SIG-M5 (cell line): ENCODE data around the gene SERPINH1.
A peak's percentile ranks its signal among the peaks of the same experiment; 100 is the strongest.

Experiments
- DNase-seq: peaks from one replicate; lab custom pipeline; 2025; lab: John Stamatoyannopoulos, UW

Gene SERPINH1

DNA sequence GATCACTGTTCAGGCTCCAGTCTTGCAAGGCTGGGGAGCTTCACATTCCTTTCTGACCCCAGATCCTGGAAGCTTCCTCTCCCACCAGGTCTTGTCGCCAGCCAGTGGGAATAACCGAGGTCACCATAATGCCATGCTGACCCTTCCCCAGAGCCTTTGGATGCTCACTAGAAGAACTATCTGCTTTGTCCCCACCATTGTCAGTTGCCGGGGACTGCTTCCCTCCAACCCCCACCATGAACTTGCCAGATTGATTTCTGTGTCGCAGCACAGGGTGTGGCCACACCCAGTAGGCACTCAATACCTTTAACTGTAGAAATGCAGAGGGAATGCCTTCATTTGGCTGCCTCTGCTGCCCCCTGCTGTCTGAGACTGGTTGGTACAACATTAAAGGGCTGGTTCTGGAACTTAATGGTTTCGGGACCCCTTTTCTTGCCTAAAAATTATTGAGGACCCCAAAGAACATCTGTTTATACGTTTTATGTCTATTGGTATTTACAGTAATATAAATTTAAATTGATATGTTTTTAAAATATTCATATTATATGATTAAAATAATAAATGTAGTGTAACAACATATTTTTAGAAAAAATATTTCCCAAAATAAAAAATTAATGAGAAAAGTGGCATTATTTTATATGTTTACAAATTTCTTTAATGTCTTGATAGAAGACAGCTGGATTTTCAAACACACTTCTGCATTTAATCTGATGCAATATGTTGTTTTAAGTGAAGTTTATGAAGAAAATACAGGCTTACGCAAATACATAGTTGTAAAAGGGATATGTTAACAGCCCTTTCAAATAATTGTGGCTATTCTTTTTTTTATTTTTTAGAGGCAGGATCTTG is 29.6 kb upstream of the SERPINH1 start:
- DNase-seq, result no peak

DNA sequence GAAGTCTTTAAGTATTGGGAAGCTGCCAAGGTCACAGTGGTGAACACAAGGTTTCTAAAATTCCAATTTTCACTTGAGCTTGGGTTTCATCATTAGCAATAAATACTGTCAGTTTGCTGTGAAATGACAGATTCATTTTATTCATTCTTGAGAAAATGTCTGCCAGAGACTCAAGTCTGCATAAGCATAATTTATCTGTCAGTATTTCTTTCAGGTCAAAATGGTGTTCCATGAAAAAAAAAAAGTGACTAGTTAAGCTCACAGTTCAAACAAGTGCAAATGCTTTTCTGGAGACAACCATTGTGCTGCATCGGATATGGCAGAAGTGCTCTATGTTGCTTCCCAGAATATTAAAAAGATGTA is 28.2 kb upstream of the SERPINH1 start:
- no peak for DNase-seq

DNA sequence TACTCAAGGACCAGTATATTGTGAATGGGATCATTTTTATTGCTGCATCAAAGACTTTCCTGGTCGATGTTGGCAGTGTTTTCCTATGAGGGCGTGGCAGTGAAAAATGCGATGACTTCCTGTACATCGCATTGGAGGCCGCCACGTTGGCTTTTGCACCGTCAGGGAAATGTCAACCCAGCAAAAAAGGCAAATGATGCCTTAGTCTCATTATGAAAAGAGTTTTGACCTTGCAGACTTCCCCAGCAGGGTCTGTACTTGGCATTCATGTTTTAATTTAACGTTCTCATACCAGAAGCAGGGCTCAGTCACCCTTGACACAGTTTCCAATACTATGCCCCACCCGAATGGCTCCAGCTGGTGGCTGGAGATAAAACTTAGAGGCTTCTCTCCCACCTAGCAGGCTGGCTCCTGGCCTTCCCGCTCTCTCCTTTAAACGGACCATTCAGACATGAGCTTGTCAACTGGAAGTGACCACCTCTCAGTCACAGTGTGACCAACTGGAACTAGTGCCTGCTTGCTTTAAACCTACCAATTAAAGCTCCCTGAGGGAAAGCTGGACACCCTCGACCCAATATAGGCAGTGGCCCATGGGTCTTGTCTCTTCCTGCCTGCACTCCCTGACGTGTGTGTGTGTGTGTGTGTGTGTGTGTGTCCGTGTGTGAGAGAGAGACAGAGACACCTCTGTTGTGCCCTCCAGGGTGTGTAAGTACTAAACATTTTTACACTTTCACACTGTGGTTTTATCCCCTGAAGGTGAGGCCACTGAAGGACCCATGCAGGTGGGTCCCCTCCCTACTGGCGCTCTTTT is 27.6 kb upstream of the SERPINH1 start:
- DNase-seq, result no peak

DNA sequence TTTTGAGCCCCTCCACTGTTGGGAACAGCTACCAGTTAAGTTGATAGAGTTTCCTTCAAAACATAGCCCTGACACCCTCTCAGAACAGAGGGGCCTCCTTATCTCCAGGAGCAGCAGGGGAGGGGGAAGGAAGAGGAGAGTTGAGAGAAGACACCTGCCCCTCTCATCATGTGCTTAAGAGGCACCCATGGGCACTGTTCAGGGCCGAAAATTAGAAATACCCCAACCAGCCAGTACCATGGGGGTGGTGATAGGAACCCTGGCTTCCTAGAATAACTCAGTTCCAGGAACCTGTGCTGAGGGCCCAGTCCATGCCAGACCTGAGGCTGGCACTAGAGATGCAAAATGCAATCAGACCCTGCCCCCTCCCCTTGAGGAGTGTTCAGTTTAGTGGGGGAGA is 27.0 kb upstream of the SERPINH1 start:
- no peak for DNase-seq

DNA sequence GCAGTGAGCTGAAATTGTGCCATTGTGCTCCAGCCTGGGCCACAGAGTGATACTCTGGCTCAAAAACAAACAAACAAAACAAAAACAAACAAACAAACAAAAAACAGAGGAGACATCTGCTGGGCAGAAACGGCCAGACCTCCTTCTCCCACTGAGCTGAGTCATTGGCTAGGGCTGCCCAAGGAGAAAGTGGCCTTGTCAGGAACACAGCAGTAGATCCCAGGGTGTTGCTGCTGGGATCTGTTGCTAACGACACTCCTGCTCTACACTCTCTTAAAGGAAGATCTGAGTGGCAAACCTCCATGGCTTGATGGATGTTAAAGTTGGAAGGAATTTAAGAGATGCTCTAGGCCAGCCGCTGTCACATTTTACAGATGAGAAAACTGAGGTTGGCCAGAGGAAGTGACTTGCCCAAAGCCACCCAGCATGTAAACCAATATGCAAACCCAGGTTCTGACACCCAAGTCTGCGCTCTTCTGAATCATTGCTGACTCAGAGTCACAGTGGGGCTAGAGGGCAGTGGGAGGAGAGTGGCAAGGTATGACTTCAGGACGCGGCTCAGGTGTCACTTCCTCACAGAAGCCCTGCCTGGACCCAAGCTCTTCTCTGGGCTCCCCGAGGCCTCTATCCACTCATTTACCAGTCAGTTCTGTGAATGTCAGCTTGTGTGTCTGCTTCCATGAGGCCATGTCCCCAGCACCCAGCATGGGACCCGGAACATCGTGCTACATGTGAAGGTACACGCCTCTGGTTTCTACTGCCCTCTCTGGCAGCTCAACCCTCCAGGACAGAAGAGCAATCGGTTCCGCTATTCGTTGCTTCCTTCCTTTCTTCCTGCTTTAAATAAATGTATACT is 25.0 kb upstream of the SERPINH1 start:
- peak; percentile 19 for DNase-seq

DNA sequence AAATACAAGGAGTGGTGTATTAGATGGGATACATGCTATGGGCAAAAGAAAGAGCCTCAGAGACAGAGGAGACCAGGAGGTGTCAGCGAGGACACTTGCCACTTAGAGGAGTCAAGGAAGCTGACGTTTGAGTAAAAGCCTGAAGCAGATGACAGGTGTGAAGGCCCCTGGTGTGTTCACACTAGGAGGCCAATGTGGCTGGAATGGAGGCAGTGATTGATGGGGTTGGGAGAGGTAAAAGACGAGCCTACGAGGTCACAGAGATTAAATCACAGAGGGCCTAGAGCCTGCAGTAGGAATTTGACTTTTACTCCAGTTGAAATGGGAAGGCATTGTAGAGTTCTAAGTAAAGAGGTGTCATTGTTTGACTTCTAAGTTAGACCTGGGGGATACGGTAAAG is 24.3 kb upstream of the SERPINH1 start:
- no peak for DNase-seq

DNA sequence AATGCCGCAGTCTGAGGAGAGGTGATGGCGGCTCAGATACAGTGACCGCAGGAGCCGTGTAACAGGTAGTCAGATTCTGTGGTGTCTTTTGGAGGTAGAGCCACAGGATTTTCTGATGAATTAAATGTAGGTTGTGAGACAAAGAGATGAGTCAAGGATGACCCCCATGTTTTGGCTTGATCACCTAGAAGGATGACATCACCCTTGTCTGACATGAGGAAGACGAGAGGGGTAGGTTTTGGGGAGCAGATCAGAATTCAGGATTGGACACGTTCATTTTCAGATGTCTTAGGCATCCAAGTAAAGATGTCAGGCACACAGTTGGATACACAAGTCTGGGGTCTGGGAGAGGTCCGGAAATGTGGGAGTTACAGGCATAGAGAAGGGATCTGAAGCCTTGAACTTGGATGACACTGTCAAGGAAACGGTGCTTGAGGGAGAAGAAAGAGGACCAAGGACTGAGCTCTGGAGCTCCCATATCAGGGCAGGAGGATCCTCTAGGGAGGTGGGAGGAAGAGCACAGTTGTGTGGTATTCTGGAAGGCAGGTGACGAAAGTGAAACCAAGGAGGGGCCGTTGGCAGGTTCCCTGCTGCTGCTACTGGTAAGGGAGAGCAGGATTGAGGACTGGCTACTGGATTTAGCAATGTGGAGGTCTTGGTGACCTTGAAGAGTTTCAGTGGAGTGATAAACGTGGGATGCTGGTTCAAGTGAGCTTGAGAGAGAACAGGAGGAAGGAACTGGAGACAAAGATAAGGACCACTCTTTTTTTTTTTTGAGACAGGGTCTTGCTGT is 23.7 kb upstream of the SERPINH1 start:
- DNase-seq, result no peak

DNA sequence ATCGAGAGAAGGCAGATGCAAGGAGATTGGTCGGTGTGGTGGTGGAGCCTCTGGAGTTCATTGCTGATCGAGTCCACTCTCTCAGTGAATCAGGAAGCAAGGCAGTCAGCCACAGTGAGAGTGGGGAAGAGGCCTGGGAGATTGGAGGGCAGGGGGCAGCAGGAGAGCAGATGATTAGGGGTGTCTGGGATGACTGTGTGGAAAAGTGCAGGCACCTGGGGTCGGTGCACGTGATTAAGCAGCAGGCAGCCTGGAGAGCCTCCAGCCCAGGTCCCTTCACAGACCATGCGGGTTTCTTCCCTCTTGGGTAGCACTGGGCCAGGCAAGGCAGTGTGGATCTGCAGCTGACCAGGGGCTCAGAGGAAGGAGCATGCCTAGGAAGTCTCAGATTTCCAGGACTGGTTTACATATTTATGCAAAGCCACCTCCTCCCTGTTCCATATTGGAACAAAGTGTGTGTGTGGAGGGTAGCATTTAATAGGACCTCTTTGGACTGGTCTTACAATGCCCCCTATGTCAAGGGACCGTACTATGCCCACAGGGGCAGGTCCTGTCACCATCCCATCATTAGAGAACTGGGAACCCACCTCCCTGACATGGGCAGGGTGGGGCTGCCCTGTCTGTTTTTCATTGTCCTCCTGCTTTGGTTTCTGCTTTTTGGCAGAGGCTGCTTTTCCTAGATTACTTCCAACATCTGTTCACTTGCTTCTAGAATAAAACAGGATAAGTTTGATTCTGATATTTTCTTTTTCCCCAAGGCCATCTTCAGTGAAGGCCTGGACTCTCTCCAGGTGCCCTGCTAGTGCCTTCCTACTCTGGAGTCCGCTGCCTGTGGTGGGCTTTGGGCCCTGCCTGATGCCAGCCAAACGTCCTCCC is 22.4 kb upstream of the SERPINH1 start:
- no peak for DNase-seq

DNA sequence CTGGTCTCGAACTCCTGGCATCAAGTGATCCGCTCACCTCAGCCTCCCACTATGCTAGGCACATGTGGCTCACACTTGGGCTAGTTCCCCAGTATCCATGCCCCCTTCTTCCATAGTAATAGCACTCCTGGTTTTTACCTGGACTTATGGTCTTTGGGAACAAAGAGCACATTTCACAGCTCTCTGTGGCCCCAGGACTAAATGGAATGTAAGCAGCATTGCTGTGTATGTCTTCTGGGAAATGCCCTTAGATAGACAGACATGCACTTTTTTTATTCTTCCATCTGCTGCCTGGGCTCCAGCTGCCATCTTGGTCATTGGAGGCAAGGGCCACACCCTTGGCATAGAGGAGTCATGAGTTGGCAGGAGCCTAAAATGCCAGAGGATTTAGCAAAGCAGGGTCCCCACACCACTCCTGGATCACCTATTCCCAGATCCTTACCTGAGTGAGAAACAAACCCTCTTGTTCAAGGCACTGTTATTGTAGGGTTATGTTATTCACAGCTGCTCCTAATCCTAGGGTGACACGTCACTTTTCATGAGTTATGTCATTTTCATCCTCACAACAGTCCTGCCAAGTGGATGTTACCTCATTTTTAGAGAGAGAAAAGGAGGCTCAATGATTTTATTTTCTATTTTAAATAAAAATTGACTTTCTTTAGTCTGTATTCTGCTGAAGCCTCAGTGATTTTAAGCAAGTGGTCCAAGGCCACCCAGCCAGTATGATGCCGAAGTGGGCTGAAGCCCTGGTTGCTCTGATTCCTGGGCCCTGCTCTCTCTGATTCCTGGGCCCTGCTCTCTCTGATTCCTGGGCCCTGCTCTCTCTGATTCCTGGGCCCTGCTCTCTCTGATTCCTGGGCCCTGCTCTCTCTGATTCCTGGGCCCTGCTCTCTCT is 20.6 kb upstream of the SERPINH1 start:
- no peak for DNase-seq

DNA sequence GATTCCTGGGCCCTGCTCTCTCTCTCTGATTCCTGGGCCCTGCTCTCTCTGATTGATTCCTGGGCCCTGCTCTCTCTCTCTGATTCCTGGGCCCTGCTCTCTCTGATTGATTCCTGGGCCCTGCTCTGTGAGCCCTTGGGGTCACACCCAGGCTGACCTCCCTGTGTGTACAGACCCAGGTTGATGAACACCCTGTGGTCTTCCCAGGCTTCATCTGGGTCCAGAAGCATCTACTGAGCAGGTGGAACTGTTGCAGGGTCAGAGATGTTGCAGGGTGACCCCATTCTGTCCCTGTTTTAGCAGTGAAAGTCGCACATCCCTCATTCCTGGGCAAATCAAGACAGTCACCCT is 20.0 kb upstream of the SERPINH1 start:
- no peak for DNase-seq

DNA sequence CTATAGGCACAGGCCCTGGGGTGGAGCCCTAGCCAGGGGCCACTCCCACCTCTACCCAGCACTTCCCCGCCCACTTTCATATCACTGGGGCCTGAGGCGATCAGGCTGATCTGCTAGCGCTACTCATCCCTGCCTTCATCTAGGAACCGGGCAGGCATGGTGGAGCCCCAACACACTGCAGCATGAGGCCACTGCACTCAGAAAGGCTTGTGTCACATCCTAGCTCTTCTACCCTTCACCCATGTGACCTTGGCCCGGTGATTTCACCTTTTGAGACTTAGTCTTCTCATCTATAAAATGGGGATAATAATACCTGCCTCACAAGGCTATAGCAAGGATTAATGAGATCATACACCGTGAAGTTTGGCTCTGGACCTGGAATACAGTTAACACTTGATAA is 18.2 kb upstream of the SERPINH1 start:
- DNase-seq, result no peak

DNA sequence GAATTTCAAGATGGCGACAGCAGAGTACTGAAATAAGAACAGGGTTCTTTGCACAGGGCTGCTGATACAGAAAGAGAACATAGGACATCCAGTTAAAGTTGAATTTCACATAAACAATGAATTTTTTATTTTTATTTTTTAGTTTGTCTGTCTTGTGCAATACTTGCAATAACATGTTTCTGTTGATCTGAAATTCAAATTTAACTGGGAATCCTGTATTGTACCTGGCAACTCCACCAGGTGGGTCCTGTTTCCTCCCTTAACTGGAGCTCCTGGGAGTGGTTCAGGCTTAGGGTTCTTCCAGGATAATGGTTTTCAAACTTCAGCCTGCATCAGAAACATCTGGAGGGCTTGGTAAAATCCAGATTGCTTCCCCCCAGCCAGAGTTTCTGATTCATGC is 14.9 kb upstream of the SERPINH1 start:
- DNase-seq, result no peak

DNA sequence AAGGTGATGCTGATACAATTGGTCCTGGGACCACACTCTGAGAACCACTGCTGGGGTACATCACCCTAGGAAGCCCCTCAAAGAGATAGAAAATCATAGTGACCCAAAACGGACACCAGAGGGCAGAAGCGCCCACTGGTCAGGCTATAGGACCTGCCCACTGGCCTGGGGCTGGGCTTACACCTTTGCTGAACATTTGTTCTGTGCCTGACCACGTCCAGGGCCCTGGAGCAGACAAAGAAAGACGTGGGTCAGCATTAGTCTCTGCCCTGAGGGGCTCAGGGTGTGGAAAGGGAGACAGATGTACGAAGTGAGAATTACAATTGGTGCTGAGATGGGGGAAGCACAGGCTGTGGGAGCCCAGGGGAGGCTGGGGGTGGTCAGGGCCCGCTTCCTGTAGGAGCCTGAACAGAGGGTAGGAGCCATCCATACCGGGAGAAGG is 14.4 kb upstream of the SERPINH1 start:
- no peak for DNase-seq

DNA sequence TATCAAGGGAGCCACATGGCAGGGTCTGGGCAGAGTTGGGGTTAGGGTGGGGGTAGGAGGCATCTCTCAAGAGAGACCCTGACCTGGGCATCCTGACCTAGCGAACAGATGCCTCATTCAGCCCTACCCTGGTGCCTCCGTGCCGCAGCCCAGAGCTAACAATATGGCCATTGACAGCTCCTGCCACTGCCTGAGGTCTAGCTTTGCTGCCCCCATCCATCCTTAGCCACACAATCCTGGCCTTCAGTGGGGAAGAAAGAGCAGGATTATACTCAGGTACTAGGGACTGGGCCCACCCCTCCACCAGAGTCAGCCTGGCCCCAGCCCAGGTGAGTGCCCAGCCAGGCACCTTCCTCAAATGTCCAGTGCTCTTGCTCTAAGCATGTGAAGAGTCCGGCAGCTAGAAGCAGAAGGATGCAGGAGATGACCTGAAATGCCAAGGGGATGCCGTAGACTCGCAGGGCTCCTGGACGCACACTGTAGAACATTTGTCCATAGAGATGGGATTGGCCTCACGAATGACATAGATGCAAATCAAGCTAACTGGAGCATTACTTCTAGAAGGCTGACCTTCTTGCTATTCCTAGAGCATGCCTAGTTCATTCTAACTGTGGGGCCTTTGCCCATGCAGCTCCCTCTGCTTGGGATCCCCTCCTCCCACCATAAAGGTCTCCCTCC is 13.3 kb upstream of the SERPINH1 start:
- no peak for DNase-seq

DNA sequence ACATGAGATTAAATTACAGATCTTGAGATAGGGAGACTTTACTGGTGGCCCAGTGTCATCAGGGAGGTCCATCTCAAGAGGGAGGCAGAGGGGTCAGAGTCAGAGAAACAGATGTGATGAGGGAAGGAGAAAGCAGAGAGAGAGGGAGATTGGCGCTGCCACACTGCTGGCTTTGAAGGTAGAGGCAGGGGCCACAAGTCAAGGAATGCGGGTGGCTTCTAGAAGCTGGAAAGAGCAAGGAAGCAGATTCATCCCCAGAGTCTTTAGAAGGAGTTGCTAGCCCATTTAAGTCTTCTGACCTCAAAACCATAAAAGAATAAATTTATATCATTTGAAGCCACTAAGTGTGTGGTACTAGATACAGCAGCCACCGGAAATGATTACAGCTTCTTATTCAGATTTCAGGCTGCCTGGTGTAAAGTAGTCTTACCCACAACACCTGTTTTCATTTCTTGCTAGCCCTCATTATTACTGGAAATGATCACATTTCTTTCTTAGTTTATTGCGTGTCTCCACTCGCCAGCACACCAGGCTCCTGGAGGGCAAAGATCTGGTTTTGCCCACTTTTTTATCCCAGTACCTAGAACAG is 12.6 kb upstream of the SERPINH1 start:
- DNase-seq, result no peak

DNA sequence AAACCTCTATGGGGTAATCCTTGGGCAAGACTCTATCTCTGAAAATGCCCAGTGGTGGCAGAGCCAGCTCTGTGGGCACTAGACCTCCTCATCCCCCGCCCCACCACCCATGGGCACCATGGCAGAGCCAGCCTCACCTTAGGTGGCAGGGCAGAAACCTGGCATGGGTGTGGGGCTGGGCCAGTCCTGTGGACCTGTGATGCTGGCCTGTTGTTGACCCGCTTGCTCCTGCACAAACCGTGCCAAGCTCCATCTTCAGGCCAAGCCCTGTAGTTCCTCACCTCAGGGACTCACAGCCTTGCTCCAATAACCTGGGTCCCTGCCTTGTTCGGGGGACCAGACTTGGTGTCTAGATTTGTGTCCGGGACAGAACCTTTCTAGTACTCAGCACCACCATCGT is 8.9 kb upstream of the SERPINH1 start:
- DNase-seq, result no peak

DNA sequence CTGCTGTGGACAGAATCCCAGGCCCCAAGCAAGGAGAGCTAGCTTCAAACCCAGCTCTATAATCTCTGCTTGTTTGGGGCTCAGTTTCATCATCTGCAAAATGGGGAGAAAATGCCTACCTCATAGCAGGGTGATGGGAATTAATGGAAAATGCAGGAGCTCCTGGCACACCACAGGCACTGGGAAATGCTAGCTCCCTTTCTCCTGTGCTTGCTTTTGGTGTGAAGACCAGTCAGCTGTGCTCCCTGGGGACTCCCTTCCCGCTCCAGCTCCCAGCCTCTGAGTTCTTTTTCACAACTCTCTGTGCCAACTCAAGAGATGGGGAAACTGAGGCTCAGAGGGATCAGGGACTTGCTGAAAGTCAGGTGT is 8.2 kb upstream of the SERPINH1 start:
- no peak for DNase-seq

DNA sequence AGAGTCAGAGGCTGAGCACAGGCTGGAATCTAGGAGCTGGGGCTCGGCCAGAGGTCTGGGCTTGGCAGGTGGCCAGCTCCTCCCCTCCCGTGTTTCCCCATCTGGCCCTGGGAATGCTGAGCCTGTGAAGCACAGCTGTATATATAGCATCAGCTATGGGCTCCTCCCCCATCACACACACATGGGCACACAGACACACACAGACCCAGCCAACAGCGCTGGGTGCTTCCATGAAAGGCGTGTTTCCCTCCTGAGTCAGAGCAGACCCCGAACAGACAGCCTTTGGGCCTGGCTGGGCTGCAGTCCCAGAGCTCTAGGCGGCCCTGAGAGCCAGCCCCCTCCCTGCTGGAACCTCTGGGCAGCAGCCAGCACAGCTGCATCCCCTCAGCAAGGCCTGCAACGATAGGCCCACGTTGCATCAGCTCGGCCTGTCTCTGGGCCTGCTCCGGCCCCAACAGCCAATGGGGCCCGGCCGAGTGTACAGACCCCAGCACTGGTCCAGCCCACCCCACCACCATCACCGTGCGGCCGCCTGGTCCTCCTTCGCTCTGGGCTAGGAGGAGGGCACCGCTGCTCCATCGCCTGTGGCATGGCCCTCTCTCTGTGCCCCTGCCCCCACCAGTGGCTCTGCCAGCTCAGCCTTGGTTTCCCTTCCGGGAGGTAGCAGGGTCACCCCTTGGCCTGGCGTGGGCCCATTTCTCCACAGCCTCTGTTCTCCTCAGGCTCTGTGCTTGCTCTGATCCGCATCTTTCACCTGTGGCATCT is 7.6 kb upstream of the SERPINH1 start:
- DNase-seq, result no peak
